H9 (cell line): Measurements from ENCODE around the gene CACNA1I. TPM values are rescaled to one million over a fixed set of nuclear protein-coding genes. Genes with fewer than 3 reads are reported as not detected.

Experiments
- DNase-seq: peaks from one replicate; pipeline ENCODE4 v3.0.0-alpha.2; 2017
- H2AFZ ChIP-seq: one replicate; pipeline ENCODE4 v1.6.1; 2013; ENCODE audit warnings: mild to moderate bottlenecking, low read length, control low read depth, moderate library complexity
- H2AK5ac ChIP-seq: 2 replicates; pipeline ENCODE4 v1.6.1; 2013; ENCODE audit warnings: low read length, control low read depth, mixed read lengths; ENCODE audit not compliant: insufficient read length
- H2BK120ac ChIP-seq: one replicate; pipeline ENCODE4 v1.6.1; 2013; ENCODE audit warnings: low read depth, mild to moderate bottlenecking, low read length, control low read depth, inconsistent platforms; ENCODE audit not compliant: poor library complexity, severe bottlenecking
- H2BK12ac ChIP-seq: 2 replicates; pipeline ENCODE4 v1.6.1; 2013; ENCODE audit warnings: low read length, control low read depth, mixed read lengths, low read depth; ENCODE audit not compliant: insufficient read length
- H2BK15ac ChIP-seq: 2 replicates; pipeline ENCODE4 v1.6.1; 2013; ENCODE audit warnings: low read depth, low read length, control low read depth
- H2BK20ac ChIP-seq: one replicate; pipeline ENCODE4 v1.6.1; 2013; ENCODE audit warnings: low read depth, mild to moderate bottlenecking, low read length, control low read depth, inconsistent platforms; ENCODE audit not compliant: poor library complexity, severe bottlenecking
- H2BK5ac ChIP-seq: 2 replicates; pipeline ENCODE4 v1.6.1; 2013; ENCODE audit warnings: low read length, control low read depth, mixed read lengths; ENCODE audit not compliant: insufficient read length
- H3K14ac ChIP-seq: 2 replicates; pipeline ENCODE4 v1.6.1; 2013; ENCODE audit warnings: low read length, control low read depth; ENCODE audit not compliant: insufficient read depth
- H3K18ac ChIP-seq: 2 replicates; pipeline ENCODE4 v1.6.1; 2013; ENCODE audit warnings: low read depth, mild to moderate bottlenecking, mixed read lengths, low read length, control low read depth; ENCODE audit not compliant: insufficient read length
- H3K23ac ChIP-seq: 2 replicates; pipeline ENCODE4 v1.6.1; 2013; ENCODE audit warnings: low read length, control low read depth, mixed read lengths, low read depth; ENCODE audit not compliant: insufficient read length
- H3K23me2 ChIP-seq: 2 replicates; pipeline ENCODE4 v1.6.1; 2013; ENCODE audit warnings: low read depth, mild to moderate bottlenecking, mixed read lengths, low read length, control low read depth; ENCODE audit not compliant: insufficient read length, poor library complexity, severe bottlenecking
- H3K27ac ChIP-seq: 2 replicates; pipeline ENCODE4 v1.5.1; 2013; ENCODE audit warnings: low read length, control low read depth, mixed read lengths, low read depth; ENCODE audit not compliant: insufficient read length
- H3K27me3 ChIP-seq: 2 replicates; pipeline ENCODE4 v1.6.1; 2013; ENCODE audit warnings: low read length, control low read depth, inconsistent platforms; ENCODE audit not compliant: insufficient read depth
- H3K4ac ChIP-seq: 2 replicates; pipeline ENCODE4 v1.6.1; 2013; ENCODE audit warnings: low read depth, mild to moderate bottlenecking, control low read depth, inconsistent platforms, low read length, moderate library complexity
- H3K4me1 ChIP-seq: 2 replicates; pipeline ENCODE4 v1.6.1; 2013; ENCODE audit warnings: low read length, control low read depth, inconsistent platforms; ENCODE audit not compliant: insufficient read depth
- H3K4me2 ChIP-seq: 2 replicates; pipeline ENCODE4 v1.6.1; 2013; ENCODE audit warnings: low read length, control low read depth, mixed read lengths; ENCODE audit not compliant: insufficient read length, insufficient read depth
- H3K56ac ChIP-seq: 2 replicates; pipeline ENCODE4 v1.6.1; 2013; ENCODE audit warnings: low read depth, mild to moderate bottlenecking, mixed read lengths, low read length, control low read depth; ENCODE audit not compliant: insufficient read length
- H3K79me1 ChIP-seq: 2 replicates; pipeline ENCODE4 v1.6.1; 2013; ENCODE audit warnings: low read depth, mild to moderate bottlenecking, moderate library complexity, low read length, control low read depth, inconsistent platforms; ENCODE audit not compliant: insufficient read depth, poor library complexity, severe bottlenecking
- H3K79me2 ChIP-seq: 2 replicates; pipeline ENCODE4 v1.6.1; 2013; ENCODE audit warnings: low read length, control low read depth, inconsistent platforms; ENCODE audit not compliant: insufficient read depth
- H3K9ac ChIP-seq: 2 replicates; pipeline ENCODE4 v1.6.1; 2013; ENCODE audit warnings: low read length, control low read depth, mixed read lengths; ENCODE audit not compliant: insufficient read length; ENCODE audit errors: extremely low read depth
- H3K9me3 ChIP-seq: one replicate; pipeline ENCODE4 v1.6.1; 2013; ENCODE audit warnings: low read depth, low read length, inconsistent platforms; ENCODE audit not compliant: control insufficient read depth
- H3T11ph ChIP-seq: one replicate; pipeline ENCODE4 v1.6.1; 2013; ENCODE audit warnings: mild to moderate bottlenecking, low read length, control low read depth, inconsistent platforms
- H4K20me1 ChIP-seq: one replicate; pipeline ENCODE4 v1.6.1; 2013; ENCODE audit not compliant: control insufficient read depth, insufficient read length, insufficient read depth
- H4K5ac ChIP-seq: 2 replicates; pipeline ENCODE4 v1.6.1; 2013; ENCODE audit warnings: low read depth, mild to moderate bottlenecking, mixed read lengths, low read length, control low read depth; ENCODE audit not compliant: insufficient read length
- H4K8ac ChIP-seq: replicated peaks from 2 replicates; pipeline ENCODE4 v1.6.1; 2013; ENCODE audit warnings: low read length, control low read depth, mixed read lengths, low read depth; ENCODE audit not compliant: insufficient read length
- H4K91ac ChIP-seq: 2 replicates; pipeline ENCODE4 v1.6.1; 2013; ENCODE audit warnings: low read depth, mild to moderate bottlenecking, moderate library complexity, mixed read lengths, low read length, control low read depth; ENCODE audit not compliant: insufficient read length
- H3K27ac Mint-ChIP-seq, 3 experiments: 2 replicates in 2 of 3; 3 replicates in 1 of 3; pipeline ENCODE4 v1.8.0; 2020 to 2021; ENCODE audit warnings: mixed read lengths in 3 of 3, mild to moderate bottlenecking in 1 of 3, moderate library complexity in 1 of 3
- H3K27me3 Mint-ChIP-seq: 2 replicates; pipeline ENCODE4 v1.8.0; 2021; ENCODE audit warnings: low read depth, mild to moderate bottlenecking, moderate library complexity, mixed read lengths
- H3K36me3 Mint-ChIP-seq, 3 experiments: 2 replicates in 2 of 3; 3 replicates in 1 of 3; pipeline ENCODE4 v1.8.0; 2020 to 2021; ENCODE audit warnings: low read depth in 3 of 3, mixed read lengths in 3 of 3; ENCODE audit not compliant: insufficient read depth in 1 of 3
- H3K4me1 Mint-ChIP-seq, 2 experiments: 2 replicates each; pipeline ENCODE4 v1.8.0; 2020; ENCODE audit warnings: mixed read lengths in 2 of 2
- H3K4me3 Mint-ChIP-seq, 2 experiments: 2 replicates in 1 of 2; 3 replicates in 1 of 2; pipeline ENCODE4 v1.8.0; 2020 to 2021; ENCODE audit warnings: mild to moderate bottlenecking in 2 of 2, mixed read lengths in 2 of 2, moderate library complexity in 1 of 2
- H3K9me3 Mint-ChIP-seq, 2 experiments: 2 replicates in 1 of 2; 3 replicates in 1 of 2; pipeline ENCODE4 v1.8.0; 2020; ENCODE audit warnings: mild to moderate bottlenecking in 2 of 2, mixed read lengths in 2 of 2, moderate library complexity in 1 of 2
- CTCF ChIP-seq: fragments of 200-600 bp; sonication (generic); conservative IDR thresholded peaks from 3 replicates; pipeline ENCODE4 v1.8.0; 2021; ENCODE audit warnings: antibody characterized with exemption, mild to moderate bottlenecking
- WGBS: extraction: QIAGEN DNeasy Blood & Tissue Kit; methylation state at CpG from one replicate; pipeline ENCODE4 v1.1.7; 2013; ENCODE audit warnings: missing lambda C conversion rate, low lambda C conversion rate, mixed read lengths; ENCODE audit not compliant: insufficient read length; ENCODE audit errors: extremely low coverage; 5-methylcytosine and 5-hydroxymethylcytosine counted together
- total RNA-seq: library from RNA; stranded (reverse); gene quantifications from 2 replicates; pipeline ENCODE4 v1.2.1, GENCODE V29; 2021

Gene CACNA1I
- total RNA-seq, 1 experiment from 2014 or later, result 0.50 TPM

DNA sequence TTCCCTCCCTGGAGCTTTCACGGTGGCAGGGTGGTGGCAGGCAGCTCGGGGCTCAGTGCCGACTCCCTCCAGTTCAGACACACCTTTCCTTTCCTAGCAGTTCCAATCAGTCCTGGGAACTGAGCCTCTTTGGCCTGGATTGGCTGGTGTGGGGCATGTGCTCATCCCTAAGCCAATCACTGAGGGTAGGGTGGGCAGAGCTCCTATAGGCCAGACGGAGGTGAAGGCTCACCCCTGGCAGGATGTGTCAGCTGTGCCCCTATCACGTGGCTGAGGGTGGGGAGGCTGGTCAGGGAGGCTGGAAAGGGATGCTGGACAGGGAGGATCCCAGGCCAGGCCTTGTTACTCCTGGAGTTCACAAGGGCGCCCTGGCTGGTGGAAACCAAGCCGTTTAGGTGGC lies 40.2 kb downstream of the CACNA1I start:
- Mint-ChIP-seq H3K9me3 (peaks cover 7 to 17% of the 10 kb centered on the region in 2 experiments), H3K4me3 (no peak overlapping the region), H3K27ac (no peak overlapping the region), H3K36me3 (peaks cover 0 to 7% (median 6%) of the 10 kb centered on the region in 3 experiments; a peak in 3 of 7 replicates), H3K4me1 (peaks cover 0 to 24% of the 10 kb centered on the region in 2 experiments), H3K27me3 (peaks cover 34% of the 10 kb centered on the region)
- no peaks in the 10 kb centered on the region for H3K27me3 ChIP-seq
- no peak overlapping the region for H3K4ac ChIP-seq
- H3K79me1 ChIP-seq, result no peaks in the 10 kb centered on the region
- no peak overlapping the region for H3K9ac ChIP-seq
- no peak overlapping the region for H2BK12ac ChIP-seq
- no peak overlapping the region for H2AK5ac ChIP-seq
- no peak overlapping the region for H4K91ac ChIP-seq
- no peak overlapping the region for H3K56ac ChIP-seq
- no peaks in the 10 kb centered on the region for H3K9me3 ChIP-seq
- no peaks in the 10 kb centered on the region for H3K4me1 ChIP-seq
- no peak overlapping the region for H2BK15ac ChIP-seq
- no peak overlapping the region for H4K8ac ChIP-seq
- H3K79me2 ChIP-seq, result no peaks in the 10 kb centered on the region
- H3K14ac ChIP-seq, result no peak overlapping the region
- no peak for TF ChIP-seq CTCF
- no peak overlapping the region for H4K5ac ChIP-seq
- DNase-seq, result no peak
- no peak overlapping the region for H3K27ac ChIP-seq
- H2BK20ac ChIP-seq, result no peak overlapping the region
- H3K4me2 ChIP-seq, result no peak overlapping the region
- no peak overlapping the region for H2BK120ac ChIP-seq
- no peak overlapping the region for H3T11ph ChIP-seq
- H3K23me2 ChIP-seq, result no peaks in the 10 kb centered on the region
- H2AFZ ChIP-seq, result no peak overlapping the region
- no peak overlapping the region for H3K23ac ChIP-seq
- no peak overlapping the region for H2BK5ac ChIP-seq
- no peak overlapping the region for H3K18ac ChIP-seq
- WGBS, result no CpG with 5 or more reads among the region's 7 CpGs
- no peaks in the 10 kb centered on the region for H4K20me1 ChIP-seq
